GM19238 (cell line): ENCODE data around the gene ASPRV1.
A peak's percentile ranks its signal among the peaks of the same experiment; 100 is the strongest.

Experiments
- DNase-seq: peaks from one replicate; pipeline ENCODE4 v3.0.0; 2011; ENCODE audit warnings: low spot score; ENCODE audit not compliant: insufficient read length

Gene ASPRV1

DNA sequence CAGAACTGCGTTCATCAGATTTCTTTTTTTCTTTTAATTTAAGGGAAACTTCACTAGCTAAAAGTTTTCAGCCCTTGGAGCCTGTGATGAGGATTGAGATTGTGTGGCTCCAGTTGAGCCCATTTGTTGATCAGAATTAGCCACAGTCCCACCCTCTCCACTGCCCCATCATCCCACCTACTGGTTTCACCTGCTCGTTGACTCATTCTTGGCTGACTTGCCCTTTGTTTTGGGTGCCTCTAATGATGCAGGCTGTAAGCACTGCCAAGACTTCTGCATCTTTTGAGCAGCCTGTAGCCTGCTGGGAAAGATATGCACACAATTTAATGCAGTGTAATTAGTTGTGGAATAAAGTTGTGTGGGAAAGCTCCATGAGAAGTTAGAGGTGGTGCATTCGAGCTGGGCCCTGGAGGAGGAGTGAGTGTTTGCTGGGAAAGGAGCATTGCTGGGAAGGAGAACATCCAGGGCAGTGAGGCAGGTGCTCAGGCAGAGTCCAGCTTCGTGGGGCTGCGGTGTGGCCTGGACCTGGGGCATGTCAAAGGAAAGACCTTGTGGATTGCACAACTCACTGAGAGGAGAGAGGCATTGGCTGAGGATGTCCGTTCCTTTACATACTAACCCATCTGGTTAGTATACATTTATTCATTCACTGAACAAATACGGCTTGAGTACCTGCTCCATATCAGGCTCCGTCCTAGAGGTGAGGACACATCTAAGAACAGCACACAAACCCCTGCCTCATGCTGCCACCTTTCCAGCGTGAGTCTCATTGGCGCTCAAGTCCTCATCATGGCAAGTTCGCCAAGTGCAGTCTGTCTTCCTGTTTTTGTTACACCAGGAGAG, 18.2 kb downstream of the ASPRV1 start:
- DNase-seq, result no peak

DNA sequence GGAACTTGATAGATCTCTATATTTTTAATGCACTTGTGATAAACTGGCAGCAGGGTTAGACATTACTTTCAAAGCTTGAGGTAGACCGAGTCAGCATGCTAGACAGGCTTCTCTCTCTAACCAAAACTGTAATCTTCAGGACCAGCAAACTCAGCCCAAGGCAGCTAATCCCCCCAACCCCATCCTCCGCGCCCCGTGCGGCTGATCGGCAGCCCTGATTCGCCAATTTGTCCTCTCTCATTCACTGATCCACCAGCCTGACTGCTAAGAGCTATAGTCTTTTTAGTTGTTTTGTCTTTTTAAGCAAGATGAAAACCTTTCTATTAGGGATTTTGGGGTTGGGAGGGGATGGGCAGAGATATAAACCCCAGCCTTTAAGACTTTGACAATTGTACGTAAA, 20.7 kb downstream of the ASPRV1 start:
- no peak for DNase-seq

DNA sequence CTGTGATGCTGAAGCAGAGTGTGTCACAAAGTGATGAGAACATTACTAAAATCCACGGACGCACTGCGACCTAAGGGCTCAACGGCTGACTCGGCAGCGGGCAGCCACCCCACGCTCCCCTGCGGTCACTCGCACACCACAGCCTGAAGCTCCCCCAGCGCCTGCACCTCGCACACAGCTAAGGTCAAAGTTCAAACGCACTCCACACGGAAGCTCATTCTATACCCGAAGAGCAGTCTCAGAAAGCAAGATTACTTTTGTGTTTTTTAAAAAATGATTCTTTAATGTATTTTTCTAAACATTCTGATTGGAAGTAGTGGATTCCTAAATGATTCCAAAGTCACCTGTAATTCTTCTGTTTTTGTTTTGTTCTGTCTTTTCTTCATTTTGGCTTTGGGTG, 21.7 kb downstream of the ASPRV1 start:
- DNase-seq, result no peak

DNA sequence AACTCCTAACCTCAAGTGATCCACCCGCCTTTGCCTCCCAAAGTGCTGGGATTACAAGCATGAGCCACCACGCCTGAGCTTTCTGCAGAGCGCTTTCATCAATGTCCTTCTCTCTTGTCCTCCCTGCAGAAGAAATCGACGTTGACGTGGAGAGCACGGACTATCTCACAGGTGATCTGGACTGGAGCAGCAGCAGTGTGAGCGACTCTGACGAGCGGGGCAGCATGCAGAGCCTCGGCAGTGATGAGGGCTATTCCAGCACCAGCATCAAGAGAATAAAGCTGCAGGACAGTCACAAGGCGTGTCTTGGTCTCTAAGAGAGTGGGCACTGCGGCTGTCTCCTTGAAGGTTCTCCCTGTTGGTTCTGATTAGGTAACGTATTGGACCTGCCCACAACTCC, 23.5 kb downstream of the ASPRV1 start:
- no peak for DNase-seq

DNA sequence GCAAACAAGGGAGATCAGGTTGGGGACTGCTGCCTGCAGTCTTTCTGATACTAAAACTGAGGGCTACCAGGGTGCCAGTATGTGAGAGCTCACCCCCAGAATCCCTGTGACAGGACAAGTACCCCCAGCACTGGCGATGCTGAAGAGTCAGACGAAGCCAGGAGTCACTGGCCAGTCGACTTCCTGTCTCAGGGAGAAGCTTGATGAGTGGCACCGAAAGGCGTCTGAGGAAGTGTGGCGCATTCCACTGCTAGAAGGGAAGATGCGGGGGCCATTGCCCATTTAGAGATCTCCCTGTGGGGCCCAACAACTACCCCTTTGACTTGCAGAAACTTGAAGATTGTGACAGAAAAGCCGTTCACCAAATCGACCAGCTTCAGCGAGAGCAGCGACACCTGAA, 24.5 kb downstream of the ASPRV1 start:
- no peak for DNase-seq

DNA sequence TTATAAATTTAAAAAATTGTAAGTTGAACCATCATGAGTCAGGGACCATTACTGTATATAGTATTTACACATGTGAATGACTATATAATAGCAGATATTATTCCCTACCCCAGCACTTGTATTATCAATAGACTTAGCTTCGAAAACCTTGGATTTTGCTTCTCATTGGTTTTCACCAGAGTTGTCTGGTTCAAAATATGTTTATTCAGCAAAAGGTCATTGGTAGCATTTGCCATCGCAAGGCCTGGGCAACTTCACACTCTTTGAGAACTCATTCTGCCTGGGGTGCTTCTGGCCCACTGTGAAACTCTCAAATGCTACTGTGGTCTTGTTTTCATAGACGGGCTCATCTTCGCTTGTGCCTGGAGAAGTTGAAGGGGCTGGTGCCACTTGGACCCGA, 26.4 kb downstream of the ASPRV1 start:
- DNase-seq, result no peak

DNA sequence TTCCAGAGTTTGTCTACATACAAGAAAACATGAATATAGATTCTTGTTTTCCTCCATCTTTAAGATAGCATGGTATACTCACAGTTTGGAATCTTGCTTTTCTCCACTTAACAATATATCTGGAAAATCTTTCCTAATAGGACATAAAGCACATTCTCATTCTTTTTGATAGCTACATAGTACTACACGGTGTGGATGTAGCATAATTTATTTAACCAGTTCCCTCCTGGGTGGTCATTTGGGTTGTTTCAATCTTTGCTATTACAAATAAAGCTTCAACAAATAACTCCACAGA, 26.9 kb downstream of the ASPRV1 start:
- no peak for DNase-seq

DNA sequence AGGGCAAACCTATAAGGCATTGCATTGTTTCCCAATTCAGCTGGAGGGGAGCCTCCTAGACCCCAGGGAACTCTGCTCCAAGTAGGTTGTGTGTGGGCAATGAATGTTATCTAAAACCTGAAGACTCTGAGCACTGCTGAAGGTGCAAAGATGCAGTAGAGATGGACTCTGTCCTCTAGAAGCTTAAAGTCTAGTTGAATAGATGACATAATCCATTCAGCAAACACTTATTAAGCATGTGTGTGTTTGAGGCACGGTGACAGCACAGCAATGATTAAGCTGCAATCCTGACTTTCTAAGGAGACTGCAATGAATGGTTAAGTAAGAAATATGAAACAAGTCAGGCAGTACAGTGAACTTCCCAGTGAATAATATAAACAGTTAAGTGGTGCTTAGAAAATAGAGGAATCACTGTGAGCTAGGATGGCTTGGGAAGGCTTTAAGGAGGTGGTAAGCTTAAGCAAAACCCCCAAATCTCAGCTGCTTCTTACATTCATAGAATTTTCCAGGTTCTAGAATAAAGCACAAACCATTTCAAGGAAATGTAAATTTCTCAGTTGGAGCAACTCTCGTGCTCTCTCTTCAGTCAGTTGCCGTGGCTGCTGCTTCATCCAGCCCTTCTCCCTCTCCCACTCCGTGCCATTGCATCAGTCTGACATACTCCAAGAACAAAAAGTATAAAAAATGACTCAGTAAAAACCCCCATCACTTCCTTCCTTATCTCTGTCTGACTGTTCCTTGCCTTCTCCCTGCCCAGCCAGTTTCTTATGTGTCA, 27.4 kb downstream of the ASPRV1 start:
- DNase-seq, result no peak

DNA sequence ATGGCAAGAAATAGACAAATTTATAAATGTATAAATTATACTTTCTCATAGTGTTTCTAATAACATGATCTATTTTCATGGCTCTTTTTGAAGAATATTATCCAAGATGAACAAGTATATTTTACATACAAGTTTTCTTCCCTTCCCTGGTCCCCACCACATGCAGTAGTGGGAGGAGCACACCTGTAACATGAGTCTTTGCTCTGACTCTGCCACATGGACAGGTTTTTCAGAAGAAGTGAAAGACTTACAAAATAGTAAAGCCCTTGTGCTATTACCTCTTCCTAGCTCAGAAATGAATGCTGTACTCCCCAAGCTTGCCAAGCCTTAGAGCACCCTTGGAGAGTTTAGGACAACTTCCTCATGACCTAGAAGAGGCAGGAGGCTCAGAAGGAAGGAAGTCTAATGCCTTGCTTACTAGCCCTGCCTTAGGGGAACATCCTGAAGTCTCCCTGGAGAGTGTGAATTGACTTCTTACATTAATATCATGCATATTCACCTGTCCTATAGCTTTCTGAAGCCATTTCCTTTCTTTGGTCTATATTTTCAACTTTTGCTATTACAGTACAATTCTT, 28.1 kb downstream of the ASPRV1 start:
- DNase-seq, result no peak

DNA sequence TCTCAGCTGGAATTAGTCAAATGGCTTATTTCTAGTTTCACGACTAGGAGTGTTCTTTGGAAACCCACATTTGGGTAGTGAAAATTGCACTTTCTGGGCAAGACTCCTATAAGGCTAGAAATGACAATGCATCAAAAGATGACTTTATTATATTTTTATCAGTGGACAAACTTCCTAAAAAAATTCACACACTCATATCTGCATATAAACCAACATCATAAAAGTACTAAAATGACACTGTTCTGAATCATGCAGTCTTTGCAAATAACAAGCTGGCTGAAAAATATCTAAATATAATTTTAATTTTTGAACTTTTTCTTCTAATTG, 28.9 kb downstream of the ASPRV1 start:
- no peak for DNase-seq

DNA sequence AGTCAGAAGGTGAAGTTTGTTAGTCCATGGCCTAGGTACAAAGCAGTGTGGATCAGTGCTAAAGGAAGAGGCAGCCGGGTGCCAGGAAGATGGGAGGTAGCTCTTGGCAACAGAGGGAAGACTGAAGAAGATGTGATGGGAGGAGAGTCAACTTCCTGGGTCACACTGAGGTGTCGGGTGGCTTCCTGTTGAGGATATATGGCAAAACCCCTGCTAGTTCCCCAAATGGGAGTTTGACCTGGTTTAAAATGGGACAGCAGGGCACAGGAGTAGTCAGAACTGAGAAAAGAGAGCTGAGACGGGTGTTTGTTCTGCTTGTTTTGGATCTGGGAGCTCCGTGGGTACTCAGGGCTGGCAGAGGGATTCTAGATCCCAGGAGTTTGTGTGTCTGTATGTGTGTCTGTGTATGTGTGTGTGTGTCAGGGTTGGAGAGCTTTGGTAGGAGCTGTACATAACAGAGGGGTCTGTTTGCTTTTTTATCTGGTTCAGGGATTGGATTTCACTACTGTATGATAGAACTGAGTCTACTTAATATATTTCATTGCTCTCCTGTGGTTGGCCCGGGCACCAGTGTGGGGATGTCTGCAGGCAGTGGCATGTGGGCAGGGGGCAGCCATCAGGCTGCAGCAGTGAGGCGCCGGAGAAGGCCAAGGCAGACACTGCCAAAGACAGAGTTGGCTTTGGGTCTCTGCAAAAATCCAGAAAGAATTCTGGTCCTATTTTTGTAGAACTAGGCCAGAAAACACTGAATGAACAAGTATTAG, 29.4 kb downstream of the ASPRV1 start:
- no peak for DNase-seq

DNA sequence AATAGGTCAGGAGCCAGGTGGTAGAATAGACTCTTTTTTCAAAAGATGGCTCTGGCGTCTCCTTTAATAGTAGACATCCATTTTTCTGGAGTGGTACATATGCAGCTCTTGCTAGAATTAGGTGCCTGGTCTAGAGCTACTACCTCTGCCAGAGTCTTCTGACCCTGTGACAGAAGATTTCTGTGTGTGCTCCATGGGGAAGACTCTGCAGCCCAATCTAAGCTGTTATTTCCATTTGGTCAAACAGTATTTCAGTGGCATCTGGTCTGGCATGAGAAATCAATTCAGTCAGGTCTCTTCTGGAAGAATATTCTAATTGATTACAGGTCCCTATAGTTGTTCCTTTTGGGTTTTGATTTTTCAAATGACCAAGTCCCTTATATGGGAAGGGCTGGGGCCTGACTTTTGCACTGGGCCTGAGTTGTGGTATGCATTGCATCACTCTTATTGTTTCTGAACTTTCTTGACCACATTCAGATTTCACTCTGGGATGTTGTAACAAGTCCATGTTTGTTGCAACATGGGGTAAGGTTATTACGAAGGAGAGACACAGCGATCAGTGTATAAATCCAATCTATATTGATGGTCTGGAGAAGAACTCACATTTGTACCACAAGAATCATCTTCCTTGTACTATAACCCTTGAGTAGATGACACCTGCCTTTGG, 34.4 kb downstream of the ASPRV1 start:
- no peak for DNase-seq

DNA sequence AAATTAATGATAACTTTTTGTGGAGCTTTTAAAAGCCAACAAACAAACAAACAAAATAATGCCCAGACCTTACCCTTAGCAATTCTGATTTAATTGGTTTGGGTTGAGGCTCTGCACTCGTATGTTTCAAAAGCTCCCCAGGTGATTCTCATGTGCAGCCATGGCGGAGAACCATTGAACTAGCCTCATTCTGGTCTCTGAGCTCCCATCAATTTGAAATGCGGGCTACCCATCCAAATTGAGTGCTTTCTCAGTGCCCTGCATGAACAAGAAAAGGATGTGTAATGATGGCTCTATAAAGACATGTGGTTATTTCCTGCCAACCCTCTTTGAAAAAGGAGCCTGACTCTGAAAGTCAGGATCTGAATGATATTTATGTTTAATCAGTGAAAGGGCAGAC, 38.3 kb downstream of the ASPRV1 start:
- no peak for DNase-seq

DNA sequence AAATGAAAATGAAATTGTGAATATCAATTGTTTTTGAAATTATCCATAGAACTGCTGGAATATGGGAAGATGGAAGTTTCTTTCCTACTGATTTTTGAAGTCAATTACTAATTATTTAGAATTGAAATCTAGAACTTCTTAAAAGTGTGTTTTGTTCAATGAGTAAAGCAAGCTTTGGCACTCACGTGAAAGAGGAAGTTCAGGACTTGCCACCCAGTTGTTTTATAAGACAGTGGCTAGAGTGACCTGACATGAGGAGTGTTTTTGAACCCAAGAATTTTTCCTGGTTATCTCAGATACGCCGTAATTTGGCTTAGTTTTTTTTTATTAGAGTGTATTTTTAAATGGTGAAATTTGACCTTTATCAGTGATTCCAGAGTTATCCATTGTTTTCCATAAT, 43.0 kb downstream of the ASPRV1 start:
- no peak for DNase-seq

DNA sequence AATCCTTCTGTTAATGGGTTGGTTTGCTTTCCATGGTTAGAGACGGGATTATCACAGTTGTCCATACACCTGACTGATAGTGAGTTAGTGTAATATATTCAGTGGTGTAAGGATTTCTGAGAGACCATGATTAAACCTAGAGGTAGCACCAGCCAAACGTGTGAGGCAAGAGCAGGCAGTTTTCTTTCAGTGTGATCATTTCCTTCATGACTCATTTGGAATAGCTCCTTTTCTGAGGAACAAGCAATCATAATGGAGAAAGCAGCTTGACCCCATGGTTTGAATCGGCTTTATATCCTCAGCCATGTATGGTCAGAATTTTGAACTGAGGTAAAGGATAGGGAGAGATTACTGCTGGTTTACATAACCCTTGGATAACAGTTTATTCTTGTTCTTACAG, 43.6 kb downstream of the ASPRV1 start:
- no peak for DNase-seq

DNA sequence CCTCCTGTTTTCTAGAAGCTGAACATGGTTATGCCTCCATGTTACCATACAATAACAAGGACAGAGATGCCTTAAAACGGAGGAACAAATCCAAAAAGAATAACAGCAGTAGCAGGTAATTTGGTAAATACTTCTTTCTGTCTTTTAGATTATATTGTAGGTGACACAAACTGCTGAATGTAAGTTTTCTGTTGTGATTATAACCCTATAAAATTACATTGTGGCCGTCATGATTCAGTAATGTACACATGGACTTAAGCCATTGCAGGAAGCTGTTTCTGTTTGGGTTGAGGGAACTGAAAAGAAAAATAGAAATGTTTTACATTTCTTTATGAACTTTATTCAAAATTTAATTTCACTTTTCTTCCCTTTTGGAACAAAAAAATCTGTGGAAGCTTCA, 45.3 kb downstream of the ASPRV1 start:
- no peak for DNase-seq

DNA sequence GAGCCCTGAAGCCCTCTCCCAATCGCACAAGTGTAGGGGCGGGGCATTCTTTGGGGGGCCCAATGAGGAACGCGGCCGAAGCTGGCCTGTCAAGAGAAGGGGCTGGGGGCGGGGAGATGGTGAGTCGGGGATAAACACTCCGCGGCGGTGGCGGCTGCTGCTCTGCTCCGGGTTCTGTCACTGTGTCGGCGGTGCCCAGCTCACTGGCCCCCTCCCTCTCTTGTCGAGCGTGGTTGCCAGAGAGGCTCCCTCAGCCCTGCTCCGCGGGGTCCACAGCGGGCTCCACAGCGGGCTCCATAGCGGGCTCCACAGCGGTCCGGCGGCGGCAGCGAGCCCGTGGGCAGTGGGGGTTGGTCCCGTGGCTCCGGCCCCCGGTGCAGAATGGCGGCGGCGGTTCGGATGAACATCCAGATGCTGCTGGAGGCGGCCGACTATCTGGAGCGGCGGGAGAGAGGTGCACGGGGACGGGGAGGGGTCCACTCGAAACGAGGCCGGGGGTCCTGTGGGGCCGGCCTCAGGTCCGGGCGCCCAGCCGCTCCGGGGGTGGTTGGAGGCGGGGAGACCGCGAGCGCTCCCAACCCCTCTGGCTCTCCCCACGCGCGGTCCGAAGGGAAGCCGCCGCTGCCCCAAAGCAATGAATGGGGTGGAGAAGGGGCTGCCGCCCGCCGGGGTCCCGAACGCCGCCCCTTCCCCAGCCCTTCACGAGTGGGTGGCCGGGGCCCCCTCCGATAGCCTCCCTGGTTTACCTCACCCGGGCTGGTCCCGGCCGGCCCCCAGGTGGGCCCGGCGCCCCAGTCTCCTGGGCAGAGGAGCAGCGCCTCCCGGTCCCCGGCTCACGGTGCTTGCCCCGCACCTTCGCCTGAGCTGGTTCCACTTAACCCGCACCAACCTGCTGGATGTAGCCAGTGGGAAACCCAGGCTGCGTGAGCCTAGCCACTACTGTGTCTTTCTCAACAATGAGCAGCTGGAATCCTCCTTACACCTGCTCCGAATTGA, 46.2 kb downstream of the ASPRV1 start, which contains the start of gene MXD1:
TSS of gene MXD1 (plus strand) at position 160 of the 996 bp plus-strand sequence. CDS start at position 382, 222 bp downstream.
- DNase-seq, result peak; percentile 93

DNA sequence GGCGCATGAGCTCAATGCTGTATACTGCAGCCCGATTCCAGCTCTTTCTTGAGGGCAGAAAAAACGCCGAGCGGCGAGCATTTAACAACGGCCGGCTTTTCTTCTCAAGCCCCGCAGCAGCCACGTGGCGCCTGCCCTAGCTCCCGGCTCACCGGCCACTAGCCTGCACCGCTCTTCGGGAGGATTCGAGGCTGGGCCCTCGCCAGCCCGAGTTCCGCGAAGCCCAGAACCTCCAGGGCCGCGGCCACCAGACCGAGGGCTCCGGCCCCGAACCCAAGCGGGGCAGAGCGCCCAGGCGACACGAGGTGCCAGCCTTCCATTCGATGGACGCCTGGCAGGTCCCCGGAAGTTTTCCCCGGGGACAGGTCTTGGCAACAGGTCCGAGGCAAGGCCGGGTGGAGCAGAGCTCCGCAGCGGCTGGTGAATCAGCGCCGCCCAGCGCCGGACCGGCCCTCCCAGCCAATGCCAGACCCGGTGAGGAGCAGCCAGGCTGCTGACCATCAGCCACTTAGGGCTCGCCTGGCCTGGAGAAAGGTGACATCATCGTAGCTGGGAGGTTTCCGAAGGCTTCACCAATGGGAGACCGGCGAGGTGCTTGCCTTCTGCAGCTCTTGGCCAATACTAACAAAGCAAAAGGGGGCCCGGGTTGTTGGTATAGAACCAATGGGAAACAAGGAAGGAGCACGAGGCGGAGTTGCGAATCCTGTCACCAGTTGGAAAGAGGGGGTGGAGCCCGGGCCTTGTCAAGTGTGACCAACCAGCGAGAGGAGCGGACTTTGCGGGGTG, 47.1 kb downstream of the ASPRV1 start:
- DNase-seq, result no peak

DNA sequence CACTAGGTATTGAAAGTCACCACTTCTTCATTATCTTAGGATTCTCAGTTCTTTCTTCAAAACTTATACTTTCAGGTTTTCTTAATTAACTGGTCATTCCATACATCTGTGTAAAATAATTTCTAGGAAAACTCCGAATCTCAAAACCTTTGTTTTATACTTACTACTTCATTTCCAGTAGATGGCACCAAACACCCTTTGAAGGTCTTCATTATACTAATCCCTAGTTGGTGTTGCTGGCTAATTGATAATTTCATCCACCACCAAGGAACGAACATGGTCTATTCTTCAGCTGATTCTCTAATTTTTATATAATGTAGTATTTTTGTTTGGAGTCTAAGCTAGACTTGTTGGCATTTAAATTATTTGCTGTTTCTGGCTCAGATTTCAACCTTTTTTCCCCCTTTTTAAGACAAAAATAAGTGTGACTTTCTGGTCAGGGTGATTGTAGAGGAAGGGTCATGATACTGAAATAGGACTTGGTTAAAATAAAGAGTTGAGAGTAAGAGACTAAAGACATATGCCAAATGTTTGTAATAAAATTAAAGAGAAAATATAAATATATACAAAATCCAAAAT, 49.4 kb downstream of the ASPRV1 start:
- no peak for DNase-seq
